Adrenal gland (tissue), 5 donors: ENCODE results near the gene ASH1L.

Experiments used
- CTCF ChIP-seq, 6 experiments: fragments of 450-650 bp in 4 of 6; fragments of 200-600 bp in 2 of 6; sonication (generic) in 1 of 6; IDR thresholded peaks; 1 replicate in 5 of 6; 2 replicates in 1 of 6; pipeline versions ENCODE4 v1.5.1 to v1.8.0; 2016 to 2021; ENCODE audit warnings: antibody characterized with exemption in 6 of 6, mild to moderate bottlenecking in 2 of 6, moderate library complexity in 1 of 6
- POLR2A ChIP-seq, 2 donors: fragments of 450-650 bp; IDR thresholded peaks; one replicate each; pipeline ENCODE4 v1.6.1; 2017; ENCODE audit warnings: antibody characterized with exemption in 2 of 2, mild to moderate bottlenecking in 2 of 2, moderate library complexity in 1 of 2
- donor health status: DM: no; HTN: no; CAD: no.

DNA sequence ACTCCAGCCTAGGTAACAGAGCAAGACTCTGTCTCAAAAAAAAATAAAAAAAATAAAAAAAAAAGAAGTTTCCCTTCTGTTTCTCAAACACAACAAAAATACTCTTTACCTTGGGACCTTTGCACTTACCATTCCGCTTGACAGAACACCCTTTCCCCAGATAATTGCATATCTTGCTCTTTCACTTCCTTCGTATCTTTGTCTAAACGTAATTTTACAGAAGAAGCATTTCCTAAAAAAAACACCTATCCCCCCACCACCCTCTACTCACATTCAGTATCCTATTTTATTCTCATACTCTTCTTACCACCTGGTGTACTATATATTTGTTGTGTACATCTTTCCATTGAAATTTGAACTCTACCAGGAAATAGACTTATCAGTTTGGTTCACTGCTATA, 32.7 kb downstream of the ASH1L start:
- TF ChIP-seq CTCF (IDR thresholded peaks at IDR 0.05) (no peak), POLR2A (IDR thresholded peaks at IDR 0.05) (no peak)
